Measurements from ENCODE around the gene METTL5.
A peak's percentile ranks its signal among the peaks of the same experiment; 100 is the strongest.

METTL5 gene

DNA sequence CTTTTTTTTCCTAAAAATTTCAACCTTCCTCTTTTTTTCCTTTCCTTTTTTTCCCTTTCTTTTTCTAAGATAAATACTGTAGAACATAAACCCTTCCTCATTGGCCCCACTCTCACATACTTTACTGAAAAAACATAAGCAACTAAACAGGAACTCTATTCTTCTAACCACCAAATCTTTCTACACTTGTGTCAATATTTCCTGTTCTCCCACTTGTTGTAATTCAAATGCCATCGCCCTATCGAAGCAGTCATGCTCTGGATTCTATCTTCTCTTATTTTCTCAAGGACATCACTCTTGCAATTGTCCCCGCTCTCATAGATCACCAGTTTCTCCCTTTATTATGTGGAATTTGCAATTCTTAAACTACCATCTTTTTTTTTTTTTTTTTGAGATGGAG is 46.3 kb downstream of the METTL5 start:
- no peak for DNase-seq

DNA sequence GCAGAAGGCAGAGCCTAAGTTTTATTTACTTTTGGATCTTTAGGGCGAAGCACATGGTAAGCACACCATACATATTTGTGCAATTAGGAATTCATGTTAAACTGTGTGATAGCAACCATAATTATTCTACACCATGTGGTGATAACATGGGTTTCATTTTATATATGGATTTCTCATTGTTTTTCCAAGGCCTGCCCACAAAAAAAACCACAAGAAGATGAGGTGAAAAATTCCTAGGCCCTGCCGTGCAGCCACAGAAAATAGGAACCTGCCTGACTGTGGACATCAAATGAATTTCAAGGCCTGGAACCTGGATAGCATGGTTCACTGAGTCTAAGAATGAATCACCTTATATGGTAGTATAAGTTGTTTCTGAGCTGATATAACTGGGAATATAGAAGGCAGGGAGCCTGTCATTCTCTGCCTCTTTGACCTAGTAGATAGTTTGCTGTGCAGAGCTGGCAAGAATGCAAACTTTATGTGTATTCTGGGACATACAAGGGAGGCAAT is 48.4 kb downstream of the METTL5 start:
- DNase-seq = no peak

DNA sequence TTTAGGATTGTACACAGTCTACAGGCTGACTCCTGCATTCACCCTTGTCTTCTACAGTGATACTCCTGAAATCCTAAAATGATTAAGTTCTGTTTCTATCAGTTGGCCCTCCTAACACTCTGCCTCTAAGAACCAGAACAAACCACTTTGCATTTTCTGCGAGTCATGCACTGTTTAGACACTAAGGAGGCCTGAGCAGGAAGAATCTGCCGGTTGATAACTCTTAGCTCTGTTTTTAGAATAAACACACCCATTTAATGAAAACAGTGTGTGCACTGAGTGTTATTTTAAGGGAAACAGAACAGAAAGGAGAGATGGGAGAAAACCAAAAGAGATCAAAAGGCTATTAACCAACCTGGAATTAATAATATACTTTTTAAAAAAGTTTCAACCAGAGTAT is 48.9 kb downstream of the METTL5 start:
- DNase-seq = no peak

DNA sequence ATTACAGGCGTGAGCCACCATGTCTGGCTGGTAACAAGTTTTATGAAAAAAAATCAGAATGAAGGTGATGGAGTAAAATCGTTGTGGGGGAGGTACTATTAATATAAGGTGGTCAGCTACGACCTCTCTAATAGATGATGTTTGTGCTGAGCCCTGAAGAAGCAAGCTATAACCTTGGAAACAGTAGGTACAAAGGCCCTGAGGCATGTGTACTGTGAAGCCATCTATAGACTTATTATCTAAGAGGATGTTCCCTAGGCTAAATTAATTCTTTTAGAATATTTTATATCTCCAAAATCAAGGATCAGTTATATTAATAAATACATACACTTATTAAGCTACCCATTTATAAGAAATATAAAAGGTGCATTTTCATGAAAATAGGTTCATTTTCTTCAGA is 49.4 kb downstream of the METTL5 start:
- no peak for DNase-seq

DNA sequence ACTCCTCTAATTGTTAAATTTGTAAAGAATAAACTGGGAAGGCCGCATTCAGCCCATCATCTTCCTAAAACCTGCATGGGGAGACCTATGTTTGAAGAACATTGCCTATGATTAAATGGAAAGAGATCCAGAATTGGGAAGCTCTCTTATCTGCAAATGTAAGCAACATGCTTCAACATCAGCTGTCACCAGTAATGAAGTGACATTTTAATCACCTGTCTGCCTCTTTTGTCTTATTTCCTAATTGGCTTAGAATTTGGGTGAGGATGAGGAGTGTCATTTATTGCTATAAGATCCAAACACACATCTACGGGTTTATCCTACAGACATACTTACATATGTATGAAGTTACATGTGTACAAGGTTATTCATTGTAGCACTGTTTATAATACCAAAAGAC is 52.1 kb downstream of the METTL5 start:
- no peak for DNase-seq

DNA sequence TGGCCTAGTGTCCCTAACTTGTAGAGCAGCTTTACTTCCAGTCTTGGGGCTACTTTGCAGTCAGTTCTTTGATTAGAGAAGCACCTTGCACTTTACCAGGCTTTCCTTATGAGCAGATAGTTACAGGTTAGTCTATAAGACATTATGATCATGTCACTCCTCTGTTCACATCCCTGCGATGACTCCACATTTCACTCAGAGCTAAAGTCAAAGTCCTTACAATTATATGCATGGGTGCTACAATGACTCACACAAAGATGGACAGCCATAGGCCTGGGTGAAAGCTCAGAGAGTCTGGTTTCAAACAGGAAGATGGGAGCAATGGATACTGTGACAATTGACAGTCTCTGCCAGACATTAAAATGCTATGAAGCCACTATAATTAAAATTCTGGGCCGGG is 53.1 kb downstream of the METTL5 start:
- DNase-seq = no peak

DNA sequence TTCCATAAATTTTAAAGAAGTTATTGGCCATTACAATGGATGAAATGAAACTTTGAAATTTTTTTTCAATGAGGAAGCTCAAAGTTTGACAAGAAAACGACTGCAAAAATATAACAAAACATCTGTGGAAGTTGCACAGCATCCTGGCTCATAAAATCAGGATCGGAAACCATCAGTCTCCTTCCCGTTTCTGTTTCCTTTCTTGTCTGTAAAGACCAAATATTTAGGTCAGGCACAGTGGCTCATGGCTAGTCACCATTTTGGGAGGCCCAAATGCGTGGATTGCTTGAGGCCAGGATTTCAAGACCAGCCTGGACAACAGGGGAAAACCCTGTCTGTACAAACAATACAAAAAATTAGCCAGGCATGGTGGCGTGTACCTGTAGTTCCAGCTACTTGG is 53.7 kb downstream of the METTL5 start:
- no peak for DNase-seq

DNA sequence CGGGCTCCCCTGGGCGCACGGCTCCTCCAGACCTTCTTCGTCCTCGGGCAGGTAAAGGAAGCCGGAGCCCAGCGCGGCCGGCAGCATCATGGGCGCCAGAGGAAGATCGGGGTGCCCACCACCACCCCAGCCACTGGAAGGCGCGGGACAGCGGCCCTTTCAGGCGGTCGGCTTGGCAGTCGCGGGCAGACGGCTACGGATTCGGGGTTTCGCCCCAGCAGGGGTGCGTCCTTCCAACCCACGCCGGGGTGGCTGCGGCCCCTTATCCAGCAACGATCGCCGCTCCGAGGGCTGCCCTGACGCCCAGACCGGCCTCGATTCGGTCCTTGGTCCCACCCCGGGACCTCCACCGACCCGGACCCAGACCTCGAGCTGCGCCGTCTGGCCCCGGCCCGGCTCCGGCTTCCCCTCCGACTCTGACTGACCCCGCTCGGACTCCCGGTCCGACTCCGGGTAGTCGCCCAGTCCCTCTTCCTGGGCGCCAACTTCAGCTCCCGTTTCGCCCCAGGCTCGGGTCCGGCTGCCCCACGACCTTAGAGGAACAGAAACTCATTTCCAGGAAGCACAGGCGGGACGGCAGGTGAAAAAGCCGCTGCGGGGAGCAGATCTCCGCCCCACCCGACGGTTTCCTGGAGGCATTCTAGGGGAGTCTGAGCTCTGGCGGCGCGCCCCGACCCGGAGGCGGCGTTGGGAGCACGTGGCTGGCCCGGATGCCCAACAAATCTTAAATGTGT is 56.3 kb downstream of the METTL5 start:
- DNase-seq = no peak

DNA sequence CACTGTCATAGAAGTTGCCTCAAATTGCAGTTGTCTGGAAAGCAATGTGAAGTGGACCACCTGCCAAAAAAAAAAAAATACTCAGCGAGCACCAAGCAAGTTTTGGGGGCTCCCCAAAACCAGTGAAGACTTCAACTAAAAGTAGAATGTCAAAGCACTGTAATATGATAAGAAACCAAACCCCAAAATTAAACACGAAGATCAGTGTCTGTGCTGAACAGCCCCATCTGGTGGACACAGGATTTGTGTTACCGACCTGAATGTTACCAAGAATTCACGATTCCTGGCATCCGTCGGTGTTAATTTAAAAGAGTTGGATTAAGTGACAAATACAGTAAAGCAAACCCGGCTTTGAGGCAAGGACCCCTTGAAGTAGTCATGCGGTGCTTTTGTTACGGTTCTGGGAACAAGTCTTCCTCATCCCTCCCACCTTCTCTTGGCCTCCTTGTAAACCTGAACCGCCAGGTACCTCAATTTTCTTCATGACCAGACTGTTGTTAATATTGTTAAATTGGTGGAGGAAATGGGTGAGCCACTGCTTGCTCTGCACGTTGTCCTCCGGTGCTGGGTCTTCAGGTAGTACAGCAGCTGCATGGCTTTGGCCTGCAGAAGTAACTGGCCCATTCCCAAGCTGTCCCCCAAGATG is 57.3 kb downstream of the METTL5 start:
- peak; percentile 52 for DNase-seq

DNA sequence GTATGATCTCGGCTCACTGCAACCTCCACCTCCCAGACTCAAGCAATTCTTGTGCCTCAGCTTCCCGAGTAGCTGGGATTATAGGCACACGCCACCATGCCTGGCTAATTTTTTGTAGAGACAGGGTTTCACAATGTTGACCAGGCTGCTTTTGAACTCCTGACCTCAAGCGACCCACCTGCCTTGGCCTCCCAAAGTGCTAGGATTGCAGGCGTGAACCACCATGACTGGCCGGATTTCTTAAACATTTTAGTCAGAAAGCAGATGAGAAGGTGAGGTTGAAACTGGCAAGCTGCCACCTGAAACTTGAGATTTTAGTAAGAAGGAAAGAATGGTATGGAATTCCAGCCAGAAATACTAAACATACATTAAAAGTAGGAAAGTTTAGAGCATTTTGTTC is 59.2 kb downstream of the METTL5 start:
- DNase-seq = no peak

DNA sequence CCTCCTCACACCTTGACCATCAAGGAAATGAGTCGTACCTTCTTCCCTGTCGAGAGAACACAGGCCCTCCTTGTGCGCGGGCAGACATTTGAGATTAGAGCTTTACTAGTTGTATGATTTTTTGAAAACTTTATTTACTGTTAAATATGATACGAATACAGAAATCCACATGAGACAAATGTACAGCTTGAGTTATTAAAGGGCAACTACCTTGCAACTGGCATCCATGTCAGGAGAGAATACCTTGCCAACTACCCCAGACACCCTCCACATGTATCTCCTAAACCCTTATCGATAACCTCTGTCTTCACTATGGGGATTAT is 62.8 kb downstream of the METTL5 start:
- no peak for DNase-seq
